Activated T-helper 17 cell treated with anti-CD3 and anti-CD28 coated beads, Interleukin-2, amount 50 U/mL, for 72 hours (primary cell): ENCODE data around the gene DPP10. TPM values are rescaled to one million over a fixed set of nuclear protein-coding genes. Genes with fewer than 3 reads are reported as not detected.

Source experiments
- ATAC-seq: fragments of 150-1000 bp; cut with Tn5 transposase; replicated peaks from 2 replicates; pipeline ENCODE4 v1.10.0; 2021; ENCODE audit warnings: mild to moderate bottlenecking, moderate library complexity
- H3K27ac Mint-ChIP-seq: one replicate; pipeline ENCODE4 v1.8.0; 2022; ENCODE audit warnings: mixed read lengths
- H3K27me3 Mint-ChIP-seq: one replicate; pipeline ENCODE4 v1.8.0; 2022; ENCODE audit warnings: mixed read lengths
- H3K36me3 Mint-ChIP-seq: one replicate; pipeline ENCODE4 v1.8.0; 2022; ENCODE audit warnings: low read depth, mild to moderate bottlenecking, mixed read lengths
- H3K4me1 Mint-ChIP-seq: one replicate; pipeline ENCODE4 v1.8.0; 2022; ENCODE audit warnings: mixed read lengths
- H3K4me3 Mint-ChIP-seq: one replicate; pipeline ENCODE4 v1.8.0; 2022; ENCODE audit warnings: mild to moderate bottlenecking, mixed read lengths
- H3K9me3 Mint-ChIP-seq: one replicate; pipeline ENCODE4 v1.8.0; 2022; ENCODE audit warnings: mixed read lengths
- total RNA-seq, 2 donors: library from RNA; stranded (reverse); gene quantifications; one replicate each; pipeline ENCODE4 v1.2.3, GENCODE V29; 2022

The DPP10 gene
- total RNA-seq, 2 donors from 2014 or later: not detected

GRCh38 chr2:115305712-115306111, 863.3 kb downstream of the DPP10 start:
- Mint-ChIP-seq H3K9me3 (peaks cover 21% of the 10 kb centered on the region), H3K4me3 (no peak overlapping the region), H3K27ac (no peak overlapping the region), H3K36me3 (no peaks in the 10 kb centered on the region), H3K4me1 (no peaks in the 10 kb centered on the region), H3K27me3 (no peaks in the 10 kb centered on the region)
- ATAC-seq: no peak

GRCh38 chr2:115314119-115314518, 871.7 kb downstream of the DPP10 start:
- Mint-ChIP-seq H3K4me1 (no peaks in the 10 kb centered on the region), H3K9me3 (peaks cover 15% of the 10 kb centered on the region), H3K36me3 (no peaks in the 10 kb centered on the region), H3K27ac (no peak overlapping the region), H3K4me3 (no peak overlapping the region), H3K27me3 (no peaks in the 10 kb centered on the region)
- no peak for ATAC-seq

GRCh38 chr2:115327061-115327460, 884.6 kb downstream of the DPP10 start:
- no peak for ATAC-seq
- Mint-ChIP-seq H3K4me1 (no peaks in the 10 kb centered on the region), H3K9me3 (peaks cover 4% of the 10 kb centered on the region), H3K27ac (no peak overlapping the region), H3K27me3 (no peaks in the 10 kb centered on the region), H3K4me3 (no peak overlapping the region), H3K36me3 (no peaks in the 10 kb centered on the region)

GRCh38 chr2:115359550-115359949, 917.1 kb downstream of the DPP10 start:
- Mint-ChIP-seq H3K27me3 (no peaks in the 10 kb centered on the region), H3K36me3 (no peaks in the 10 kb centered on the region), H3K27ac (no peak overlapping the region), H3K9me3 (peaks cover 21% of the 10 kb centered on the region), H3K4me3 (no peak overlapping the region), H3K4me1 (no peaks in the 10 kb centered on the region)
- no peak for ATAC-seq

GRCh38 chr2:115364093-115364492, 921.7 kb downstream of the DPP10 start:
- Mint-ChIP-seq H3K27ac (no peak overlapping the region), H3K27me3 (no peaks in the 10 kb centered on the region), H3K4me3 (no peak overlapping the region), H3K9me3 (peaks cover 20% of the 10 kb centered on the region), H3K36me3 (no peaks in the 10 kb centered on the region), H3K4me1 (no peaks in the 10 kb centered on the region)
- no peak for ATAC-seq

- no peak overlapping the region for H3K4me3 Mint-ChIP-seq
- ATAC-seq: no peak
- peaks cover 25% of the 10 kb centered on the region for H3K9me3 Mint-ChIP-seq
- no peaks in the 10 kb centered on the region for H3K4me1 Mint-ChIP-seq
- no peaks in the 10 kb centered on the region for H3K27me3 Mint-ChIP-seq
- no peak overlapping the region for H3K27ac Mint-ChIP-seq
- H3K36me3 Mint-ChIP-seq: no peaks in the 10 kb centered on the region
Observed at GRCh38 chr2:115369400-115369799, 927.0 kb downstream of the DPP10 start.

GRCh38 chr2:115374981-115375380, 932.5 kb downstream of the DPP10 start:
- H3K4me3 Mint-ChIP-seq: no peak overlapping the region
- H3K27me3 Mint-ChIP-seq: no peaks in the 10 kb centered on the region
- H3K36me3 Mint-ChIP-seq: no peaks in the 10 kb centered on the region
- H3K4me1 Mint-ChIP-seq: no peaks in the 10 kb centered on the region
- no peak overlapping the region for H3K27ac Mint-ChIP-seq
- no peak for ATAC-seq
- peaks cover 23% of the 10 kb centered on the region for H3K9me3 Mint-ChIP-seq

- Mint-ChIP-seq H3K4me1 (no peaks in the 10 kb centered on the region), H3K27ac (no peak overlapping the region), H3K27me3 (no peaks in the 10 kb centered on the region), H3K9me3 (peaks cover 20% of the 10 kb centered on the region), H3K36me3 (no peaks in the 10 kb centered on the region), H3K4me3 (no peak overlapping the region)
- ATAC-seq: no peak
Observed at GRCh38 chr2:115384399-115384798, 942.0 kb downstream of the DPP10 start.

GRCh38 chr2:115386465-115386864, 944.0 kb downstream of the DPP10 start:
- Mint-ChIP-seq H3K27me3 (no peaks in the 10 kb centered on the region), H3K27ac (no peak overlapping the region), H3K36me3 (no peaks in the 10 kb centered on the region), H3K9me3 (peaks cover 21% of the 10 kb centered on the region), H3K4me3 (no peak overlapping the region), H3K4me1 (no peaks in the 10 kb centered on the region)
- ATAC-seq: no peak

GRCh38 chr2:115389024-115389423, 946.6 kb downstream of the DPP10 start:
- no peak overlapping the region for H3K27ac Mint-ChIP-seq
- H3K27me3 Mint-ChIP-seq: no peaks in the 10 kb centered on the region
- no peak overlapping the region for H3K4me3 Mint-ChIP-seq
- peaks cover 23% of the 10 kb centered on the region for H3K9me3 Mint-ChIP-seq
- no peaks in the 10 kb centered on the region for H3K36me3 Mint-ChIP-seq
- no peak for ATAC-seq
- H3K4me1 Mint-ChIP-seq: no peaks in the 10 kb centered on the region

- peaks cover 16% of the 10 kb centered on the region for H3K9me3 Mint-ChIP-seq
- no peaks in the 10 kb centered on the region for H3K4me1 Mint-ChIP-seq
- no peak for ATAC-seq
- H3K27ac Mint-ChIP-seq: no peak overlapping the region
- no peaks in the 10 kb centered on the region for H3K36me3 Mint-ChIP-seq
- no peak overlapping the region for H3K4me3 Mint-ChIP-seq
- no peaks in the 10 kb centered on the region for H3K27me3 Mint-ChIP-seq
Observed at GRCh38 chr2:115389898-115390565, 947.6 kb downstream of the DPP10 start.

GRCh38 chr2:115396579-115396978, 954.1 kb downstream of the DPP10 start:
- ATAC-seq: no peak
- Mint-ChIP-seq H3K27ac (no peak overlapping the region), H3K4me1 (no peaks in the 10 kb centered on the region), H3K27me3 (no peaks in the 10 kb centered on the region), H3K9me3 (peaks cover 21% of the 10 kb centered on the region), H3K36me3 (no peaks in the 10 kb centered on the region), H3K4me3 (no peak overlapping the region)

GRCh38 chr2:115400940-115401339, 958.5 kb downstream of the DPP10 start:
- Mint-ChIP-seq H3K27ac (no peak overlapping the region), H3K4me3 (no peak overlapping the region), H3K4me1 (no peaks in the 10 kb centered on the region), H3K36me3 (no peaks in the 10 kb centered on the region), H3K27me3 (no peaks in the 10 kb centered on the region), H3K9me3 (peaks cover 16% of the 10 kb centered on the region)
- no peak for ATAC-seq

GRCh38 chr2:115412501-115412900, 970.1 kb downstream of the DPP10 start:
- Mint-ChIP-seq H3K27ac (no peak overlapping the region), H3K27me3 (no peaks in the 10 kb centered on the region), H3K4me3 (no peak overlapping the region), H3K4me1 (no peaks in the 10 kb centered on the region), H3K36me3 (no peaks in the 10 kb centered on the region), H3K9me3 (peaks cover 1% of the 10 kb centered on the region)
- ATAC-seq: no peak

- H3K4me1 Mint-ChIP-seq: no peaks in the 10 kb centered on the region
- H3K27ac Mint-ChIP-seq: no peak overlapping the region
- no peaks in the 10 kb centered on the region for H3K27me3 Mint-ChIP-seq
- H3K36me3 Mint-ChIP-seq: no peaks in the 10 kb centered on the region
- no peak for ATAC-seq
- H3K9me3 Mint-ChIP-seq: peaks cover 6% of the 10 kb centered on the region
- H3K4me3 Mint-ChIP-seq: no peak overlapping the region
Observed at GRCh38 chr2:115413791-115414190, 971.4 kb downstream of the DPP10 start.

- no peak for ATAC-seq
- H3K36me3 Mint-ChIP-seq: no peaks in the 10 kb centered on the region
- H3K4me3 Mint-ChIP-seq: no peak overlapping the region
- H3K27ac Mint-ChIP-seq: no peak overlapping the region
- H3K27me3 Mint-ChIP-seq: no peaks in the 10 kb centered on the region
- H3K9me3 Mint-ChIP-seq: peaks cover 6% of the 10 kb centered on the region
- H3K4me1 Mint-ChIP-seq: no peaks in the 10 kb centered on the region
Observed at GRCh38 chr2:115414466-115414865, 972.0 kb downstream of the DPP10 start.
